Hepatic stellate cell (primary cell): ENCODE results near the gene OPHN1.

Experiments used
- DNase-seq: peaks from one replicate; pipeline ENCODE4 v3.0.0; 2011; ENCODE audit warnings: low spot score

Gene OPHN1

DNA sequence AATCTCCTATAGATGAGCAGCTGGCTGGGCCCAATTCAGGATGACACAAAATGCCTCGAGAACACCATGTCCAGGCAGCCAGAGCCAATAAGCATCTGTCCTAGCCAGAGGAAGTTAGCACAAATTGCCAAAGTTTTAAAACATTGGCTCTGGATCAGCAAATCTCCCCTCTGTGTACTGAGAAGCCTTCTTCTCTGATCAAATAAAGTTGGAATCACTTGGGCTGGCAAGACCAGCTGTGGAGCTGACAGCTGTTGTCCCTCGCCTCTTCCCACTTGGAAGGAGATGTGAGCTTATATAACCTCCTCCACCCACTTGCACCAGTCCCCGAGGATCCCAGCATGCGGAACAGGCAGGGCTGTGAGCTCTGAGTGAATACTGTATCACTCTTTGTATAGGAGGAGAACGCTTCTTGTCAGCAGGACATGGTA, 183.9 kb downstream of the OPHN1 start:
- DNase-seq, result no peak

DNA sequence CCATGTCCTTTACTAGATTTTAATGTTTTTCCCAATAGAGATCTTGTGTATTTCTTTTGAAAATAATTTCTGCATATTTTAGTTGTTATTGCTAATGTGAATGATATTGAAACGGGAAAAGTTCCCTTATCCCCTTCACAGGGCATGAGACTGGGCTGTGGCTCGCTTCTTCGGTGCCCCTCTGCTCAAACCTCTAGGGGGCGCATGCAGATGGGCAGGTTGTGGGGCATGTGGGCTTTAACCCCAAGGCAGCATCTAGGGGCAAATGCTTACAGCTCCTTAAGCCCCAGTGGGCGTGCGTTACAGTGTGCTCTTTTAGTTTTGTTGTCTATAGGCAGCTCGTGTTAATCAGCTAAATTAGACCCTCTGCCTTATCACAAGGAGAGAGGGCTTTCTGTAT, 194.7 kb downstream of the OPHN1 start:
- DNase-seq, result no peak

DNA sequence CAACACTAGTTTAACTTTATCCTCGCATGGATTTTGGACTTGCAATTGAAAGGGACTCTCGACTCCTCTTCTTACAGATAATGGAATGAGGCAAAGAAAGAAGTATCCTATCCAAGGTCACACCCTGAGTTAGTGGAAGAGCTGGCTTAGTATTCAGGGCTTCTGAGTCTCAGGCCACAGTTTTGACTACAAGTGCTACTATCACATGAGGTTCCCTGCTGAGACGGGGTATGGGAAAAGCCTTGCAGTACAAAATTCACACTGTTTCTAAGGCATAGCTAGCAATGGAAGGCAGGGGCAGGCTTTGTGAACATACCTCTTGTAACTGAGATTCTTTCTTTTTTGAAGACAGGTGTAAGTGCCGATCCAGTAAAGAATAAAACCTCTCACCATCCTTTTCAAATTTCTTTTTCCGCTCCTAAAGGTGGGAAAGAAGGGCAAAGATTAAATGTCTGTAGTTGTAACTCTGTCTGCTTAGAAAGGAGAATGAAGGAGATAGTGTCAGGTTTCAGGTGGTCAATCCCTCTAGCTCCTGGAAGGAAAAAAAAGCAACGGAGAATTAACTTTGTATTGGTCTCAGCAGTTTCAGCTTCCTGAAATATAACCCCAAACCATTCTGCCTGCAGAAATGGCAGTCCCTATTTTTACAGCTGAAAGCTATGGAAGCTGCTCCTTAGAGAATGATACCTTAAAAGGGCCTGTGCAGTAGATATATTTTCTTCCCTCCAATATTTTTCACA, 199.0 kb downstream of the OPHN1 start:
- DNase-seq, result no peak

DNA sequence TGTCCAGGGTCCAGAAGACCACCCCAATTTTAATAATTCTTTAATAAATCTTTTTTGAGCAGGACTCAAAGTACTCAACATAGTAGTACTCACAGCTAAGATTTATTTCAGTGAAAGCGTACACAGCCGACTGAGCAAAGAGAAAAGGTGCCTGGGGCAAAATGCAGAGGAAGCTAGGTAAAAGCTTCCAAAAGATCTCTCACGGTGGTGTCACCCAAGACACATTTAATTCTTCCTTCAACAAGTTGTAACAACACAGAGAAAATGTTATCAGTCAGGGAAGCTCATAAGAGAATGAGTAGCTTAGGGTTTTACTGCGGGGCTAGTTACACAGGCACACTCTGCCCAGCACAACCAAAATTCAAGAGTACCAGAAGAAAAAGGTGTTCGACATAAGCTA, 201.1 kb downstream of the OPHN1 start:
- DNase-seq, result no peak

DNA sequence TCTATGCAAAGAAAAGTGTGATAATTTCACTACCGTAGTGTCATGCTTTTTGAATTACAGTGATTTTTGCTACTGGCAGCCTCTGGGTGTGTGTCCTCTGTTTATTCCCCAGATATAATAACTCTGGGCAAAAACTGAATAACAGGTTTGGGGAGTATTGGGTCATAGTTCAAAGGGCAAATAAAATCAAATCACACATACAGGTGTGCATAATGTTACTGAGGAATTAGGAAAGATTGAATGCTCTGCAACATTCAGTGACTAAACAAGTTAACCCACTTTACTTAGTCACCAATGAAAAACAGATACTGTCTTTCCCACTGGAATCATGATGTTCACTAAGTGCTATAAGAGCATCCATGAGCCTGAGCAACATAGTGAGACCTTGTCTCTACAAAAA, 224.3 kb downstream of the OPHN1 start:
- no peak for DNase-seq

DNA sequence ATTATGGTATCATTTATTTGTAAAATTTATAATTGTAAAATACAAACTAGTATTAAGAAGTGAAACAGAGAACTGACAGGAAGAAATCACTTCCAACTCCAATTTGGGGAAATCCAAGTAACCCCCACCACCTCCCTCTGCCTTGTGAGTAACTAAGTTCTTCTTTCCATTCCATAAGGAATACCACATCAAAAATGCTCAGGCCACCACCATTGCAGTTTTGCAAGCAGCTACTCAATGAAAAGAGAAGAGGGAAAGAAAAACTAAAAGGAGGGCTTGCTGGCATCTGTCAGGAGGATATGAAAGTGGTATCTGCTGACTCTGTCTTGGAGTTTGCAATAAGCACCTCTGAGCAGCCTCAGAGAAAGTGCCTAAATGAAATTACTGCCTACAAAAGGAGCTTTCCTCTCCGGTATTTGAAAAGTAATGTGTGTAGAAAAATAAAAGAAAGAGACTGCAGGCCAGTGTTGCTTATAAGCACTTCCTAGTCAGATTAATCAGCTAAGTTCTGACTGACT, 228.7 kb downstream of the OPHN1 start:
- no peak for DNase-seq

DNA sequence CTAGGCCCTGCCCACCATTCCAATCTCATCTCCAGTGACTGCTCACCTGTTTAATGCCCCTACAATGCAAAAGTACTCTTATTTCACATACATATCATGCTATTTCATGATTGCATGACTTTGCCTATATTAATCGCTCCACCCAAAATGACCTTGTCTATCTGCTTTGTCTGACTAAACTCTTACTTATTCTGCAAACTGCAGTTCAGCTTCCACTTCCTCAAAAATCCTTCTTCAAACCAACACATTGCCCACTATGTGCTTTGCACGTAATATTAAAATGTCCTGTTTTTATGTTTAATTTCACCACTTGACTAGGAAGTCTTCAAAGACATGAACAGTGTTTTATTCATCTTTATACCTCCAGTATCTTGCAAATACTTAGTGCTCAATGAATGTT, 229.6 kb downstream of the OPHN1 start:
- DNase-seq, result no peak

DNA sequence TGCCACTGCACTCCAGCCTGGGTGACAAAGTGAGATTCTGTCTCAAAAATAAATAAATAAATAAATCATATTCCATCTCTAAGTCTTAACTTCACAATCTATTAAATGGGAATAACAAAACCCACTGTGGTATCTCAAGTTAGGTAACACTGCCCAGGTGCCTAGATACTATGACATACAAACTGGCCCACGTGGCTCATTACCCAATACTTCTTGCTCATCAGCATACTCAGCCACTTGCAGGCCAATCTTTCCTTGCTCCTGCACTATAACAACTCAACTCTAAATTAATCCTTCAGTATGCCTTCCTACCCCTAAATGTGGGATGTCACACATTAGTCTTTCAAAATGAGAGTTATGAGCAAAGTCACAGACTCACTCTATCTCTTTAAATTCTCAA, 230.1 kb downstream of the OPHN1 start:
- DNase-seq, result no peak

DNA sequence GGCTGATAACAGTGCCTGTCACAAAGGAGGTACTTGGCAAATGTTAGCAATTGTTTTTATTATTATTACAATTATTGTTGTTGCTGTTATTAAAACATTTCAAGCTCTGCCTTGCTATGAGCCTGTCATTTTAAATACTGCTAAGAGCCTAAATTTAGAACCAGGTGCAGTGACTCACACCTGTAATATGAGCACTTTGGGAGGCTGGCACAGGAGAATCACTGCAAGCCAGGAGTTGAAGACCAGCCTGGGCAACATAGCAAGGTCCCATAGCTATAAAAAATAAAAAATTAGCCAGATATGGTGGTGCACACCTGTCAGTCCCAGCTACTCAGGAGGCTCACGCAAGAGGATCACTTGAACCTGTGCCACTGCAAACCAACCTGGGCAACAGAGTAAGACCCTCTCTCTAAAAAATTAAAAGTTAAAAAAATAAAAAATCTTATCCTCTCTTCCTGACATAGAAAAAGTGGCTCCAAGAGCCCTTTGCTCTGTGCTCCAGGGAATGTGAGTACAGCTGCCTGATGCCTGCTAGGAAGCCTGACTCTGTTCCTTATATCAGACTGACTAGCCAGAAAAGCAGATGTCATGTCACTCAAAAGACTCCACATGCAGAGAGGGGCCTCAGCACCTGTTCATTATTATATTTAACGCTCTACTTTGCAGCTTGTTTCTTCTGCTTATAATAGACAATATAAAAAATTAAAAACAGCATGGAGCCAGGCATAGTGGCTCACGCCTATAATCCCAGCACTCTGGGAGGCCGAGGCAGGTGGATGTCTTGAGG, 234.0 kb downstream of the OPHN1 start:
- DNase-seq, result no peak

DNA sequence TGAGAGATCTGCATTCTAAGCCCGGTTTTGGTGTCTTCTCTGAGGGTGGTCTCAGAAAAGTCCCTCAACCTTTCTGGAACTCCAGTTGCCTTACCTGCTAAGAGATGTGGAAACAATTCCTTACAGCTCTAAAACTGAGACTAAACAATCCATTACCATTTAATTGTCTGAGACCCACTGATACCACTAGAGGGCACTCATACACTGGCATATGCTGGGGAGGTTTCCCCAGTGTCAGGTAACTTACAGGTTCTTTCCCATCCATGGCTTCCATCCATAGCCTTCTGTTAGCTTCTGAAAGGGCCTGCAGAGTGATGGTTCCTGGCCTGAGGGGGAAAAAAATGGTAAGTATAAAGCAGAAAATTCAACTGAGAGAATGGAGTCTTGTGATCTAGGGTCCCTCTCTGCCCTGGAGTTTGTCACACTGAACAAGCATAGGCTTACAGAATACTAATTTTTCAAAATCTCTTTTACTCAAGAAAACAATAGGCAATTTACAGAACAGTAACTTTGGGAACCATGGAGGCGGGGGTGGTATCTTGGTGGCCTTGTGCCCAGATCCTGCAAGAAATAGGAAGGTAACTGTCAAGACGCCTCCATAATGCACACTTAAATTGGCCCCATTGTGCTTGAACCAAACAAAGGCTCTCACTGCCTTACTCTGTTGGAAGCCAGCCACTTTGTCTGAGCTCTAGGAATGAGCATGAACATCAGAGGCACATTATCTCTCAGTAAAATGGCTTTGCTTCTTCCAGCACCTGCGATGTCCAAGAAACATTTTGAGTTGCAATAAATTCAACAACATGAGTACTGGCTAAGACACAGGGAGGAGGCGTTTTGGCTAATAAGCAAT, 236.1 kb downstream of the OPHN1 start:
- peak; percentile 27 for DNase-seq

DNA sequence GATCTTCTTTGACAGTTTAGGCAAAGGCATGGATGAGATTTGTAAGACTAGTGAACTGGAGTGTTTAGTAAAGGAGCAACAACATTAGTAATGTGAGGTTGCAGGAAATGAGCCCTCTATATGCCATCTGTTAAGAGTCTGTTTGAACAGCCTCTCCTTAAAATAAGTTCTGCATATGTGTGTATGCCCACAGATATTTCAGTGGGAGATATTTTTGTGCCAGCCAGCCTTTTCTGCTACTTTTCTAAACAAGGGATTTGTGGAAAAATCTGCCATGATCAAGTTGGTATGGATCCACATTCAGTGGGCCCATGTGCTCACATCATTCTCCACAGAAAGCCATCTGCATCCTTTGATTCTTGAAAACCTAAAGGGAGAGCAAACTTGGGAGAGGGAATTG, 237.7 kb downstream of the OPHN1 start:
- no peak for DNase-seq

DNA sequence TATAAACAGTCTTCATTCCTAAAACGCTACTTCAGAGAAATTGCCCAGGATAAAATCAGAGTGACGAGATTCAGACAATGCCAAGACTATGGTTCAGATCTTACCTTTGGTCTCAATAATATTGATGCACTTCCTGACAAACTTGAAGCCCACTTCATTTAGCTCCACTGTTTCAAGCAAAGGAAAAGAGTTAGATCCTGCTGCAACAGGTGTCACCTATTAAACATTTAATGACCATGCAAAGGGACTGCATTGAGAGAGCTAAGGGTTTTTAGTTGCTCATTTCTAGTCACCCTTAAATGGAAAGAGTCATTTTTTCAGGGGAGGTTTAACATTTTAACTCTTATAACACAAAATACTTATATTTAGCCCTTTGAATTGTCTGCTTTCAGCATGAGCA, 239.5 kb downstream of the OPHN1 start:
- DNase-seq, result no peak

DNA sequence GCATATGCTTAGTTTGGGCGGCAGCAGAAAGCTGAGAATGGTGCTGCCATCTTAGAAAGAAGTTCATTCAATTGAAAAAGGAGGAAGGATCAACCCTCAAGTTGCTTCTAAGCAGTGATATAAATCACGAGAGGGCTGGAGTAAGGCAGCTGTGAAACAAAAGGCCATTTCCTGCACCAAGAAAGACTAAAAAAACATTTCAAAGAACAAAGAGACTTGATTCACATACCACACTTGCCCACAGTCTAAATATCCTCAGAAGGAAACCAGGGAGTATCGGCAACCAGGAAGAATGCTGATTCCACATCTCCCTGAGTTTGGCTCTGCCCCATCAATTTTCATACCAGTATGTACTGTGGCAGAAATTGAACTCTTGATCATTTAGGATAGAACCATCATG, 240.1 kb downstream of the OPHN1 start:
- no peak for DNase-seq

DNA sequence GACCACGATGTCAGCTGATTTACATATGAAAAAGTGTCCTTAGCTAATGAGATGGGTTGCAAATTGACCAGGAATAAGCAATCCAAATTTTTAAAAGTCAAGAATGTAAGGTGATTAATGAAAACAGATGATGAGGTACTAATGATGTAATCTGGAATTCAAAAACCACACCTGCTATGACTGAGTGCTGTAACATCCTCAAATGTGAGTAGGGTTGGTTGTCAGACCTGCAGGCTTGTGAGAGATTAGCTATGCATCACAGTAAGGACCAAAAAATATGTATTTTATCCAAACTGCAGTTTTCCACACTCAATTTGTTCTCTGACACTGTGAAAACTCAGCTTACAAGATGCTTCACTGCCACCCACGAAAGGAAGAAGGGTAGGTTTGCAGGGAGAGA, 242.5 kb downstream of the OPHN1 start:
- no peak for DNase-seq

DNA sequence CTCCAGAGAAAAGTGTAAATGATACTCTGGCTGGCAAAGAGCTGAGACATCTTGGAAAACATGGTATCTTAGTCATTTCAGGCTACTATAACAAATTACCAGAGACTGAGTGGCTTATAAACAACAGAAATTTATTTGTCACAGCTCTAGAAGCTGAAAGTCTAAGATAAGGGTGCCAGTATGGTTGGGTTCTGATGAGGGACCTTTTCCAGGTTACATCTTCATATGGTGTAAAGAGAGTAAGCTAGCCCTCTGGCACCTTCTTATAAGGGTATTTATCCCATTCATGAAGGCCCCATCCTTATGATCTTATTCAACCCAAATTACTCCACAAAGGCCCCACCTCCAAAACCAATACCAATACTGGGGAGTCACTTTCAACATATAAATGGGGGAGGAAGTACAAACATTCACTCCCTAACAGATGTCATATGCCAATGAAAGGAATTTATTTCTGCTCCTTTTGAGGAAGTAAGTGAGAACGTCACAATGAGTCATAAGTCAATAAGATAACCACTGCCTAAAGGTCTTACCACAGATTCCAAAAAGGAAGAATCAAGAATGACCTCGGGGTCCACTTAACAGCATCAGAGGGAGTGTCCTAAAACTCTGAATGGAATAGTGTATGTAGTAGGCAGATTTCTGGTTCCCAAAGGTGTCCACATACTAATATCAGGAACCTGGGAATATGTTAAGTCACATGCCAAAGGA, 246.6 kb downstream of the OPHN1 start:
- no peak for DNase-seq

DNA sequence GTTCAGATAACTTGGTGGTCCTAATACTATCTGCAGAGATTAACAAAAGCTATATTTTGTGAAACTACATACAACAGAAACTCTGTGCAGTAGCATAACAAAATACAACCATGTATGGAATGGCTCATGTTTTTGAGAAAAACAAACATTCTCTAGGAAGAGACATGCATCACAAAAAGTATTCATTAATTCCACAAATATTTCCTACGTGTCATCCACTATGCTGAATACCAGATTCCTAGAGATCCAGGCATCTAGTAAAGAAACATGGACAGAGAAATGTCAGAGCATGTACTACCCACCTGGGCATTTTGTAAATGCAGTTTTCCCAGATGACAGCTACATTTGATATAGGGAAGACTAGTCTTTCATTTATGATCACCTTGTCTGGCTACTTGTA, 248.1 kb downstream of the OPHN1 start:
- no peak for DNase-seq

DNA sequence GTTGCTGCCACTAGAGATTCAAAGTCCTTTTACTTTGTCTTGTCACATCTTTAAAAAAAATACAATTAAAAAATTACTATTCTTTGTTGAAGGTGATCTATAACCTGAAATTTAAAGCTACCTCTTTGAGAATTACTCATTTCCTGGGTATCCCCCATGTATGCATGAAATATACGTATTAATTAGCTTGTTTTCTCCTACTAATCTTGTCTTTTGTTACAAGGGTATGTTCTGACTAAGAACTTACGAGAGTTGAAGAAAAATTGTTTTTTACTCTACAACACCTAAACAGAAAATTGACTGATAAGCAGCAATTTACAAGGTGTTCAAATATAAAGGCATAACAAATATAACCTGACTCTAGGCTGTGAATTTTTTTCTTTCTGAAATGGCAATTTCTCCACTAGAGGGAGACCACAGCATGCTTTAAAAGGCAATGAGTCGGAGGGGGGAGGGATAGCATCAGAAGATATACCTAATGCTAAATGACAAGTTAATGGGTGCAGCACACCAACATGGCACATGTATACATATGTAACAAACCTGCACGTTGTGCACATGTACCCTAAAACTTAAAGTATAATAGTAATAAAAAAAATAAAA, 249.6 kb downstream of the OPHN1 start:
- no peak for DNase-seq

DNA sequence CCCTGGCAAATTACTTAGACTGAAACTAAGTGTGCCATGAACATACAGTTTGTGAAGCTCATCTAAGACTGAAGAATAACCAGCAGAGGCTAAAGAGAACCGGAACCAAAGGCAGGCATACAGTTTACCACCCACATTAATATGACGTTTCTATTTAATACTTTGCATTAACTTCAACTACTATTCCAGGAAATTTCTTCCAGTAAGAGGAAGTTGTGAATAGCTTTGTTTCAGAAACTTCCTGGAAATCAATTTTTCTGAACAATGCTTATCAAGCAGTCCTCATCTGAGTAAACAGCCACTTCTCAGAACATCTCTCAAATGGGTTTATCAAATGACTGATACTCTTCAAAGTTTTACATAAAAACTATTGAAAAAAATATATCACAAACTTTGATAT, 252.7 kb downstream of the OPHN1 start:
- no peak for DNase-seq

DNA sequence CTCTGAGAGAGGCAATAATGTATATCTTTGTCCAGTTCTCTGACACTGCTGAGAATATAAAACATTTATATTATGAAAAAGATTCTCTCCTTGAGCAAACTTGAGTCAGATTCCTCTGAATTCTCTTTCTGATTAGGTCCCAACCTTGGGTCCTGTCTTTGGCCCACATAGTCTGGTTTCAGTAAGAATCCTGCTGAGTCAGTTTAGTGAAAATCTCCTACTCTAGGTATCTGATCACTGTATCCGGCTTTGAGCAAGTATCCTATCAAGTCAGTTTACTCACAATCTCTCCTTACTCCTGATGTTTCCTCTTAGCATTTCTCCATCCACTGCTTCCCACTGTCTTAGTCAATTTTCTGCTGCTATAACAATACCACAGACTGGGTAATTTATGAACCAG, 253.9 kb downstream of the OPHN1 start:
- DNase-seq, result no peak

DNA sequence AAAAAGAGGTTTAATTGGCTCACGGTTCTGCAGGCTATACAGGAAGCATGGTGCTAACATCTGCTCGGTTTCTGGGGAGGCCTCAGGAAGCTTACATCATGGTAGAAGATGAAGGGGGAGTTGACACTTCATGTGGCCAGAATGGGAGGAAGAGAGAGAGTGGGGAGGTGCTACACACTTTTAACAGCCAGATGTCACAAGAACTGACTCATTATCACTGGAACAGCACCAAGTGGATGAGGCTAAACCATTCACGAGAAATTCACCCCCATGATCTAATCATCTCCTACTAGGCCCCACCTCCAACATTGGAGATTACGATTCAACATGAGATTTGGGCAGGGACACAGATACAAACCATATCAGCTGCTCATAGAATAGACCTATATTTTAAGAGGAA, 255.8 kb downstream of the OPHN1 start:
- no peak for DNase-seq

DNA sequence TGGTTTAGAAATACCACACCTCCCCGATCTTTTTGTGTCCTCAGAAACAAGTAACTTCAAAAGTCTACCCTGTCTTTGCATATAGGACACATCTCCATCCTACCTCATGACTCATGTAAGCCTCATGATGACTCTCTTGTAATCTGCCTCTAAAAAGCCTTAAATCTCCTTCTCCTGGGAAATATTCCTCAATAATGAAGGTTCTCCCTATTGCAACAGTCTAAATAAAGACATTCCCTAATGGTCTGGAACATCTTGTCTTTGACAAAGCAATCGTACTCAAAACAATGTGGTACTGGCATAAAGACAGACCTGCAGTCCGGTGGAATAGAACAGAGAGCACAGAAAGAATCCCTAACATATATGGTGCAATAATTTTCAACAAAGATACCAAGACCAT, 257.7 kb downstream of the OPHN1 start:
- DNase-seq, result peak; percentile 5

DNA sequence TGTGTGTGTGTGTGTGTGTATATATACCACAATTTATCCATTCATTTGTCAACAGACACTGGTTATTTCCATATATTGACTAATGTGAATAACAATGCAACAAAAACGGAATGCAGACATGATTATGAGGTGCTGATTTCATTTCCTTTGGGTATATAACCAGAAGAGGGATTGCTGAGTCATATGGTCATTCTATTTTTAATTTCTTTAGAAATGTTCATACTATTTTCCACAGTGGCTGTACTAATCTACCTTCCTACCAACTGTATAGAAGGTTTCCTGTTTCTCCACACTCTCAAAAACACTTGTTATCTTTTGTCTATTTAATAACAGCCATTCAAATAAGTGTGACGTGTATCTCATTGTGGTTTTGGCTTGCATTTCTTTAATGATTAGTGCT, 269.9 kb downstream of the OPHN1 start:
- no peak for DNase-seq
